ENCODE measurements around the gene BBS2.

GRCh38 chr16:56460101-56460500 lies 59.7 kb downstream of the BBS2 start:
- TF ChIP-seq ZNF274 (IDR thresholded peaks at IDR 0.05; ENCODE audit: low read depth, low read length) (no peak), YY1 (IDR thresholded peaks at IDR 0.05; ENCODE audit: insufficient read depth, insufficient read length) (no peak), SUZ12 (IDR thresholded peaks at IDR 0.05; ENCODE audit: extremely low read depth, insufficient read depth, insufficient read length) (no peak)
